ENCODE data around the gene HOXA3.

The HOXA3 gene

GRCh38 chr7:27157702-27158431, 5.5 kb upstream of the HOXA3 start:
- H3K36me3 ChIP-seq (replicated peaks), result no peaks in the 10 kb centered on the region
- no peak for DNase-seq
- in situ Hi-C loops (cut with HindIII; ENCODE audit: low pct_ligation_motif_present, low sequenced_read_pairs), result no loop called here
- TF ChIP-seq CTCF (IDR thresholded peaks at IDR 0.05; ENCODE audit: low read depth, low read length, missing control alignments), result no peak
- peaks cover 96% of the 10 kb centered on the region for H3K27me3 ChIP-seq (replicated peaks)
- H3K4me3 ChIP-seq (ENCODE audit: low read depth, low read length), result no peak overlapping the region
- no peak overlapping the region for H3K27ac ChIP-seq

GRCh38 chr7:27156916-27157701, 4.7 kb upstream of the HOXA3 start:
- DNase-seq, result no peak
- H3K27ac ChIP-seq, result no peak overlapping the region

GRCh38 chr7:27156508-27156898, 4.1 kb upstream of the HOXA3 start, which contains the start of gene HOXA7:
HOXA7 (minus strand) TSS chr7:27156675; CDS start chr7:27156545, 130 bp downstream.
- no peak for DNase-seq
- no peaks in the 10 kb centered on the region for H3K36me3 ChIP-seq (replicated peaks)
- no peak within 1 kb of the TSS for H3K4me3 ChIP-seq (ENCODE audit: low read depth, low read length)
- no peak for TF ChIP-seq CTCF (IDR thresholded peaks at IDR 0.05; ENCODE audit: low read depth, low read length, missing control alignments)
- no peak within 1 kb of the TSS for H3K27ac ChIP-seq
- in situ Hi-C loops (cut with HindIII; ENCODE audit: low pct_ligation_motif_present, low sequenced_read_pairs), result no loop called here
- H3K27me3 ChIP-seq (replicated peaks), result peaks cover 97% of the 10 kb centered on the region

More at GRCh38 chr7:27156916-27157701, 4.7 kb upstream of the HOXA3 start:
- in situ Hi-C loops (cut with HindIII; ENCODE audit: low pct_ligation_motif_present, low sequenced_read_pairs), result no loop called here
- TF ChIP-seq CTCF (IDR thresholded peaks at IDR 0.05; ENCODE audit: low read depth, low read length, missing control alignments), result no peak
- peaks cover 96% of the 10 kb centered on the region for H3K27me3 ChIP-seq (replicated peaks)
- H3K4me3 ChIP-seq (ENCODE audit: low read depth, low read length), result no peak overlapping the region
- H3K36me3 ChIP-seq (replicated peaks), result no peaks in the 10 kb centered on the region

- DNase-seq, result no peak
- in situ Hi-C loops (cut with HindIII; ENCODE audit: low pct_ligation_motif_present, low sequenced_read_pairs), result no loop called here
- Histone ChIP-seq H3K27me3 (replicated peaks) (peaks cover 99% of the 10 kb centered on the region), H3K4me3 (ENCODE audit: low read depth, low read length) (no peak overlapping the region), H3K36me3 (replicated peaks) (no peaks in the 10 kb centered on the region), H3K27ac (no peak overlapping the region)
- no peak for TF ChIP-seq CTCF (IDR thresholded peaks at IDR 0.05; ENCODE audit: low read depth, low read length, missing control alignments)
Observed at GRCh38 chr7:27155816-27156507, 3.6 kb upstream of the HOXA3 start.

GRCh38 chr7:27154901-27155815, 2.8 kb upstream of the HOXA3 start:
- Histone ChIP-seq H3K27me3 (replicated peaks) (peaks cover 98% of the 10 kb centered on the region), H3K4me3 (ENCODE audit: low read depth, low read length) (no peak overlapping the region), H3K36me3 (replicated peaks) (no peaks in the 10 kb centered on the region), H3K27ac (no peak overlapping the region)
- in situ Hi-C loops (cut with HindIII; ENCODE audit: low pct_ligation_motif_present, low sequenced_read_pairs), result no loop called here
- no peak for DNase-seq
- no peak for TF ChIP-seq CTCF (IDR thresholded peaks at IDR 0.05; ENCODE audit: low read depth, low read length, missing control alignments)
